ENCODE measurements around the gene USP8. TPM values are rescaled to one million over a fixed set of nuclear protein-coding genes. Genes with fewer than 3 reads are reported as not detected.

USP8 gene
- total and polyA plus RNA-seq, 2 donors (not counting 1 experiment from before 2014, with no cell fraction given) = 25.7 to 126 TPM

GRCh38 chr15:50506121-50506520, 81.9 kb downstream of the USP8 start:
- H3K4me2 ChIP-seq (replicated peaks; ENCODE audit: low read depth, low read length, poor library complexity, severe bottlenecking) = no peak overlapping the region
- TF ChIP-seq EZH2 (IDR thresholded peaks at IDR 0.05; ENCODE audit: borderline replicate concordance, insufficient read depth, low read depth, low read length, poor library complexity, severe bottlenecking) = no peak
- TF ChIP-seq, protein P1, sequence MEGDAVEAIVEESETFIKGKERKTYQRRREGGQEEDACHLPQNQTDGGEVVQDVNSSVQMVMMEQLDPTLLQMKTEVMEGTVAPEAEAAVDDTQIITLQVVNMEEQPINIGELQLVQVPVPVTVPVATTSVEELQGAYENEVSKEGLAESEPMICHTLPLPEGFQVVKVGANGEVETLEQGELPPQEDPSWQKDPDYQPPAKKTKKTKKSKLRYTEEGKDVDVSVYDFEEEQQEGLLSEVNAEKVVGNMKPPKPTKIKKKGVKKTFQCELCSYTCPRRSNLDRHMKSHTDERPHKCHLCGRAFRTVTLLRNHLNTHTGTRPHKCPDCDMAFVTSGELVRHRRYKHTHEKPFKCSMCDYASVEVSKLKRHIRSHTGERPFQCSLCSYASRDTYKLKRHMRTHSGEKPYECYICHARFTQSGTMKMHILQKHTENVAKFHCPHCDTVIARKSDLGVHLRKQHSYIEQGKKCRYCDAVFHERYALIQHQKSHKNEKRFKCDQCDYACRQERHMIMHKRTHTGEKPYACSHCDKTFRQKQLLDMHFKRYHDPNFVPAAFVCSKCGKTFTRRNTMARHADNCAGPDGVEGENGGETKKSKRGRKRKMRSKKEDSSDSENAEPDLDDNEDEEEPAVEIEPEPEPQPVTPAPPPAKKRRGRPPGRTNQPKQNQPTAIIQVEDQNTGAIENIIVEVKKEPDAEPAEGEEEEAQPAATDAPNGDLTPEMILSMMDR (IDR thresholded peaks at IDR 0.05) = no peak
- Mint-ChIP-seq H3K4me3 (no peak overlapping the region), H3K9me3 (ENCODE audit: insufficient read depth) (no peaks in the 10 kb centered on the region), H3K4me1 (no peaks in the 10 kb centered on the region), H3K27me3 (no peaks in the 10 kb centered on the region), H3K27ac (no peak overlapping the region)
- H3K4me3 ChIP-seq (ENCODE audit: control extremely low read depth in 1 of 5, extremely low read depth in 1 of 5, insufficient read depth in 1 of 5, low read depth in 2 of 5, low read length in 4 of 5) = no peak overlapping the region
- H3K79me2 ChIP-seq (ENCODE audit: control insufficient read depth, insufficient read depth, low read length) = no peaks in the 10 kb centered on the region
- intact Hi-C loops (cut with micrococcal nuclease) = no loop called here
- ATAC-seq (ENCODE audit: low read depth) (no peak), DNase-seq (no peak)
- WGBS (ENCODE audit: insufficient coverage) = 95% methylated on average over 7 of the region's 8 CpGs
- no peaks in the 10 kb centered on the region for H3K27me3 ChIP-seq (replicated peaks in 1 of 4; ENCODE audit: control extremely low read depth in 1 of 4, control insufficient read depth in 3 of 4, insufficient read depth in 4 of 4, low read length in 3 of 4)
- H3K9ac ChIP-seq (ENCODE audit: low read length) = no peak overlapping the region
- H3K27ac ChIP-seq (ENCODE audit: low read length in 2 of 2) = no peak overlapping the region
- H3K4me1 ChIP-seq (ENCODE audit: control insufficient read depth in 2 of 2, insufficient read depth in 2 of 2, low read length in 2 of 2) = no peaks in the 10 kb centered on the region
- no peak overlapping the region for H2AFZ ChIP-seq (ENCODE audit: insufficient read depth, low read depth, low read length, poor library complexity, severe bottlenecking)
- H4K20me1 ChIP-seq (ENCODE audit: control insufficient read depth, insufficient read depth, low read length, poor library complexity, severe bottlenecking) = no peaks in the 10 kb centered on the region
- ChIA-PET CTCF (no interaction called here), POLR2A (no interaction called here)
- H3K36me3 ChIP-seq (replicated peaks in 1 of 2; ENCODE audit: control extremely low read depth in 1 of 2, control insufficient read depth in 1 of 2, extremely low read depth in 1 of 2, insufficient read depth in 2 of 2, low read length in 1 of 2) = peaks cover 2 to 18% of the 10 kb centered on the region in 2 experiments
- no peaks in the 10 kb centered on the region for H3K9me3 ChIP-seq (ENCODE audit: control extremely low read depth in 1 of 3, control insufficient read depth in 2 of 3, insufficient read depth in 1 of 3, low read length in 2 of 3)

DNA sequence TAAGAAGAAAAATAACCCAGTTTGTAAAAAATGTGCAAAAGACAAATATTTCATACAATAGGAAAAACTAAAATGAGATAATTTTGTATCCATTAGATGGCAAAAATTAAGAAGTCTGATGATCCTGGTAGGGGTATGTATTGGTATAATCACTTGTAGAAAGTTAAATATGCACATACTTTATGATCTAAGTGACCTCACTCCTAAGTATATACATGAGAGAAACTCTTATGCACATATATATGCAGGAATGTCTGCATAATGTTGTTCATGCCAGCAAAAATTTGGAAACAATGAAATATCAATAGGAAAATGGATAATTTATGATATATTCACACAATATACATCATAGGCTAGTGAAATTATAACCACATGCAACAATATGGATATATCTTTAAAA, 88.8 kb downstream of the USP8 start:
- H3K4me2 ChIP-seq (replicated peaks; ENCODE audit: low read depth, low read length, poor library complexity, severe bottlenecking) = no peak overlapping the region
- H3K36me3 ChIP-seq (replicated peaks in 1 of 2; ENCODE audit: control extremely low read depth in 1 of 2, control insufficient read depth in 1 of 2, extremely low read depth in 1 of 2, insufficient read depth in 2 of 2, low read length in 1 of 2) = no peaks in the 10 kb centered on the region
- H3K9me3 ChIP-seq (ENCODE audit: control extremely low read depth in 1 of 3, control insufficient read depth in 2 of 3, insufficient read depth in 1 of 3, low read length in 2 of 3) = peaks cover 0 to 6% (median 3%) of the 10 kb centered on the region in 3 donors
- no peaks in the 10 kb centered on the region for H4K20me1 ChIP-seq (ENCODE audit: control insufficient read depth, insufficient read depth, low read length, poor library complexity, severe bottlenecking)
- CTCF ChIA-PET = no interaction called here
- H3K4me1 ChIP-seq (ENCODE audit: control insufficient read depth in 2 of 2, insufficient read depth in 2 of 2, low read length in 2 of 2) = no peaks in the 10 kb centered on the region
- H3K27ac ChIP-seq (ENCODE audit: low read length in 2 of 2) = no peak overlapping the region
- no peak overlapping the region for H3K4me3 ChIP-seq (ENCODE audit: control extremely low read depth in 1 of 5, extremely low read depth in 1 of 5, insufficient read depth in 1 of 5, low read depth in 2 of 5, low read length in 4 of 5)
- DNase-seq (no peak), ATAC-seq (ENCODE audit: low read depth) (no peak)
- TF ChIP-seq, protein P1 (IDR thresholded peaks at IDR 0.05) = no peak
- no peak for TF ChIP-seq EZH2 (IDR thresholded peaks at IDR 0.05; ENCODE audit: borderline replicate concordance, insufficient read depth, low read depth, low read length, poor library complexity, severe bottlenecking)
- intact Hi-C loops (cut with micrococcal nuclease) = no loop called here
- no peaks in the 10 kb centered on the region for H3K79me2 ChIP-seq (ENCODE audit: control insufficient read depth, insufficient read depth, low read length)
- no peak overlapping the region for H3K9ac ChIP-seq (ENCODE audit: low read length)
- Mint-ChIP-seq H3K4me3 (no peak overlapping the region), H3K4me1 (no peaks in the 10 kb centered on the region), H3K27ac (no peak overlapping the region), H3K27me3 (no peaks in the 10 kb centered on the region), H3K9me3 (ENCODE audit: insufficient read depth) (peaks cover 3% of the 10 kb centered on the region)
- no peaks in the 10 kb centered on the region for H3K27me3 ChIP-seq (replicated peaks in 1 of 4; ENCODE audit: control extremely low read depth in 1 of 4, control insufficient read depth in 3 of 4, insufficient read depth in 4 of 4, low read length in 3 of 4)
- POLR2A ChIA-PET = no interaction called here
- H2AFZ ChIP-seq (ENCODE audit: insufficient read depth, low read depth, low read length, poor library complexity, severe bottlenecking) = no peak overlapping the region

Measured in B cell (primary cell).